CD4-positive, alpha-beta T cell treated with Interleukin-12 subunit alpha and Interleukin-12 subunit beta, for 1 hour (primary cell): ENCODE results near the gene FNDC10.
"Not testable (repeated sequence)": the region's sequence is repeated elsewhere in the genome, so short reads cannot be mapped to it uniquely, and the experiment has no call there.

Experiments
- DNase-seq: peaks from one replicate; pipeline ENCODE4 v3.0.0-alpha.2; 2020

FNDC10 gene

GRCh38 chr1:1562556-1563195 lies 37.3 kb downstream of the FNDC10 start:
- DNase-seq, result no peak

GRCh38 chr1:1561801-1562470 lies 38.0 kb downstream of the FNDC10 start:
- DNase-seq, result no peak

DNA sequence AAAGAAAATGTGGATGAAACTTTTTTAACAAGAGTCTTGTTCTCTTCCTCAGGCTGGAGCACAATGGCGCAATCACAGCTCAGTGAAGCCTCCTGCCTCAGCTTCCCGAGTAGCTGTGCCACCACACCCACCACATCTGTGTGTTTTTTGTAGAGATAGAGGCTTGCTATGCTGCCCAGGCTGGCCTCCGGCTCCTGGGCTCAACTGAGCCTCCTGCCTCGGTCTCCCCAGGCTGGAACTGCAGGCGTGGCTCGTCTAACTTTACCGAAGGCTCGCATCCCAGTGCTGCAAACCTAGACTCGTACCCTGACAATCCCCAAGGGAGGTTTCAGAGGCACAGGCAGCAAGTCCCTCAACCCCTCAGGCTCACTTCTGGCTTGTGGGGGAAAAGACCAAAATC lies 39.8 kb downstream of the FNDC10 start:
- no peak for DNase-seq

GRCh38 chr1:1559066-1559465 lies 40.9 kb downstream of the FNDC10 start:
- DNase-seq, result no peak

DNA sequence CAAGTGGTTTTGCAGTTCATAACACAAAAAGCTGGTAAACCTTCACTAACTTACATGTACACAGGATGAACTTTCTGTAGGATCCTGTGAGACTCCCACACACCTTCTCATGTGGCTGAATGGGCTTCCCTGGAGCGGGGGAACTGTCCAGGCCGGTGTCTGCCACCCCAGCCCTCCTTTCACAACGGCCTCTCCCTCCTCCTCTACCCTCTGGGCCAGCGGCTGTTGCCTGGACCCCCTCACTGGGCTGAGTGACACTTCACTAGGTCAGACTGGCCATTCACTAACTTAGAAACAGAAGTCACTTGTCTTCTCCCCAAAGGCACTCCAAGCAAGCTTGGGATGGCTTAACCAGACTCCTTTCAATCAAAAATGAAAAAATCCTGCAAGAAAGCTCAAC lies 41.3 kb downstream of the FNDC10 start:
- no peak for DNase-seq

DNA sequence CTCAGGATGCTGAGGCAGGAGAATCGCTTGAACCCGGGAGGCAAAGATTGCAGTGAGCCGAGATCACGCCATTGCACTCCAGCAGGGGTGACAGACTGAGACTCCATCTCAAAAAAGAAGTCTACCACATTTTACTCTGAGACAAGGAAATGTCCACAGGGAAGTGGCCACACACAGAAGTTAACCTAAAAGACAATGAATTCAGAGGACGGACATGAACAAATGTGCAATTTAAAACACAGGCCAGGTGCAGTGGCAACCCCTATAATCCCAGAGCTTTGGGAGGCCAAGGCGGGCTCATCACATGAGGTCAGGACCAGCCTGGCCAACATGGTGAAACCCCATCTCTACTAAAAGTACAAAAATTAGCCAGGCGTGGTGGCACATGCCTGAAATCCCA lies 42.2 kb downstream of the FNDC10 start:
- DNase-seq, result not testable (repeated sequence)

DNA sequence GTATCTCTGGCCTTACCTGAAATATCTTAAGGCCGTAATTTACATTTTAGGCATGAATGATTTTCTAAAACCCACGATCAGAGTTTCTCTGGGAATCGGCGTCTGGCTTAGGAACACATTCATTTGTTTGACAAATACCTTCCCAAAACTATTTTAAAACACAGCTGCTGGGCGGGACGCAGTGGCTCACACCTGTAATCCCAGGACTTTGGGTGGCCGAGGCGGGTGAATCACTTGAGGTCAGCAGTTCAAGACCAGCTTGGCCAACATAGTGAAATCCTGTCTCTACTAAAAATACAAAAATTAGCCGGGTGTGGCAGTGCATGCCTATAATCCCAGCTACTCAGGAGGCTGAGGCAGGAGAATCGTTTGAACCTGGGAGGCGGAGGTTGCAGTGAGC lies 43.0 kb downstream of the FNDC10 start:
- DNase-seq, result not testable (repeated sequence)

GRCh38 chr1:1556505-1556904 lies 43.4 kb downstream of the FNDC10 start:
- DNase-seq, result no peak

DNA sequence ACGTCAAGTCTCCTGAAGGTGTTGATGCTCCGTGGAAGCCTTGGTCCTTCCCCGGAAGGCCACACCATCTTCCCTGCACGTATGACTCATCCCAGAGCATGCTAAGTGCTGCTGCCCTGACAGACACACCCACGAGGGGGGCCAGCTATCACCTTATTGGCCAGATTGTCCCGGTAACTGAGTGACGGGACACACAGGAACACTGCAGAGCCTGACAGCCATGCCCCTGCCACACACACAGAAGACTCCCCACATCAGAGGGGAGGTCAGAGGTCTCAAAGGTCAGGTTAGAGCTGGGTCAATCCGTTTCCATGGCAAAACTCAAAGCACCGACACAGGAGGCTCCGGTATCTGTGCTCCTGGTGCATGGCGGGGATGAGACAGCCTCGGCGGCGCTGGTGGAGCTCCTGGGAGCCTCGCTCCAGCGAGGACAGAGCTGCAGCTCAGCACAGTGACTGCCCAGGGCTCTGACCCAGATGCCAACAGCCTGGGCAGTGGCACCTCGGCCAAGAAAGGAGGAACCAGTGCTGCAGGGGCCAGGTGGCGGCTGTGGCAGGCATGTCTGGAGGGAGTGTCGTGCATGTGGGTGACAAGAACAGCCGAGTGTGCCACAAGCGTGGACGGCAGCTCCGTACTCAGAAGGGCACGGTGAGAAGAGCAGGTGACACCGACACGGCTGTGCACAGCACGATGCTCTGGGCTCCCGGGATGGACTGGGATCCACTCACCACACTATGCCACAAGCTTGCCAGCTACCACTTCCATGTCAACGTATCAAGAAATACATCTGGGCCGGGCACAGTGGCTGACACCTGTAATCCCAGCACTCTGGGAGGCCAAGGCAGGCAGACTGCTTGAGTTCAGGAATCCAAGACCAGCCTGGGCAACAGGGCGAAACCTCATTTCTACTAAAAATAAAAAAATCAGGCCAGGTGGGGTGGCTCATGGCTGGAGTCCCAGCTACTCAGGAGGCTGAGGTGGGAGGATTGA lies 44.7 kb downstream of the FNDC10 start:
- no peak for DNase-seq

DNA sequence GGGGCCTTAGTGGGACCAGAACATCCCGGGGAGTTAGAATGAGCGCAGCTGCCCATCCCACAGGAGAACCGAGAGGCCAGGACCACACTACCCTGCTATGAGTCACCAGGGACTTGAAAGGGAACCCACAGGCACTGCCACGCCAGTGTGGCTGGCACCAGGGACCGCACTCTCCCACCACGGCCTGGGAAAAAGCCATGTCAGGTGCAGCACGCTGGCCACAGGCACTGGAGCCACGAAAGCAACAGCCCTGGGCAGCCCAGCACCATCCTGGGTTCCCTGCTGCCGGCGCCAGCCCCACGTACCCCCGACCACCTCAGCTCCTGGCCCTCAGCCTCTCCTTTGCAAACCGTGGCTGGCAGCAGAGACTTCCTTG lies 45.4 kb downstream of the FNDC10 start:
- no peak for DNase-seq

- no peak for DNase-seq
Measured at GRCh38 chr1:1553821-1554494, 46.0 kb downstream of the FNDC10 start.

GRCh38 chr1:1552263-1552639 lies 47.7 kb downstream of the FNDC10 start:
- no peak for DNase-seq

- DNase-seq, result no peak
Measured at GRCh38 chr1:1551524-1552262, 48.2 kb downstream of the FNDC10 start.

GRCh38 chr1:1550591-1551432 lies 49.1 kb downstream of the FNDC10 start:
- DNase-seq, result no peak

- DNase-seq, result no peak
Measured at GRCh38 chr1:1550087-1550486, 49.8 kb downstream of the FNDC10 start.

DNA sequence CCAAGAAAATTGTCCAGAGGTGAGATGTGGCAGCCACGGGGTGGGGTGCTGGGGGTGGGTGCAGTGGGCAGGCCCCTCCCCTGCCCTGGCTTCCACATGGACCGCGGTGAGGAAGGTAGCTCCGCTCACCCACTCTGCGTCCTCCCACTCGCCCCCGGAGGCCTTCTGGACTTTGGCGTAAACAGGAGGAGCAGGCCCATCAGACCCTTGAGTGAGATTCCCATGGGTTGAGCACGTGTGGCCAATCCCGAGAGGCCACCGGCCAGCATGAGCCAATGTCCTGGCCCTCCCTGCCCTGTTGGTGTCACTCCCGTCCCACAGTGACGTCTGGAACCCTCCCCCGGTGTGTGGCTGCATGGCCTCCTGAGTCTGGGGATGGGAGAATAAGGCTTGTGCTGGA lies 51.3 kb downstream of the FNDC10 start:
- no peak for DNase-seq
